Effector memory CD4-positive, alpha-beta T cell (primary cell): ENCODE measurements around the gene NAV2.
"Not testable (repeated sequence)": the region's sequence is repeated elsewhere in the genome, so short reads cannot be mapped to it uniquely, and the experiment has no call there.

ENCODE experiments used
- DNase-seq, 3 donors: peaks; one replicate each; pipeline ENCODE4 v3.0.0-alpha.2; 2020
- H3K27ac ChIP-seq: 2 replicates; pipeline ENCODE4 v1.7.0; 2013; ENCODE audit warnings: mild to moderate bottlenecking, low read length, moderate library complexity; ENCODE audit not compliant: insufficient read depth, poor library complexity, severe bottlenecking
- H3K27me3 ChIP-seq: replicated peaks from 2 replicates; pipeline ENCODE4 v1.7.0; 2013; ENCODE audit warnings: mild to moderate bottlenecking, low read length; ENCODE audit not compliant: insufficient read depth, control insufficient read depth, poor library complexity, severe bottlenecking
- H3K36me3 ChIP-seq: 2 replicates; pipeline ENCODE4 v1.7.0; 2013; ENCODE audit warnings: mild to moderate bottlenecking, low read length, moderate library complexity; ENCODE audit not compliant: control insufficient read depth, insufficient read depth
- H3K4me1 ChIP-seq: 2 replicates; pipeline ENCODE4 v1.7.0; 2013; ENCODE audit warnings: low read length, mild to moderate bottlenecking; ENCODE audit not compliant: control insufficient read depth, insufficient read depth, poor library complexity, severe bottlenecking
- H3K4me3 ChIP-seq: 2 replicates; pipeline ENCODE4 v1.7.0; 2013; ENCODE audit warnings: low read length, low read depth, mild to moderate bottlenecking; ENCODE audit not compliant: insufficient read depth, poor library complexity, severe bottlenecking
- H3K9me3 ChIP-seq: 2 replicates; pipeline ENCODE4 v1.7.0; 2013; ENCODE audit warnings: mild to moderate bottlenecking, low read length, moderate library complexity; ENCODE audit not compliant: control insufficient read depth

NAV2 gene

GRCh38 chr11:20066783-20067156 is 354.1 kb downstream of the NAV2 start:
- no peaks in the 10 kb centered on the region for H3K27me3 ChIP-seq
- H3K4me1 ChIP-seq: no peaks in the 10 kb centered on the region
- H3K9me3 ChIP-seq: no peaks in the 10 kb centered on the region
- H3K27ac ChIP-seq: no peak overlapping the region
- H3K4me3 ChIP-seq: no peak overlapping the region
- DNase-seq: no peak
- H3K36me3 ChIP-seq: no peaks in the 10 kb centered on the region

- Histone ChIP-seq H3K4me1 (no peaks in the 10 kb centered on the region), H3K36me3 (no peaks in the 10 kb centered on the region), H3K9me3 (no peaks in the 10 kb centered on the region), H3K27me3 (no peaks in the 10 kb centered on the region), H3K4me3 (no peak overlapping the region), H3K27ac (no peak overlapping the region)
- no peak for DNase-seq
Measured at GRCh38 chr11:20067665-20068064, 355.0 kb downstream of the NAV2 start.

- Histone ChIP-seq H3K27me3 (no peaks in the 10 kb centered on the region), H3K4me1 (no peaks in the 10 kb centered on the region), H3K36me3 (no peaks in the 10 kb centered on the region), H3K9me3 (no peaks in the 10 kb centered on the region), H3K27ac (no peak overlapping the region), H3K4me3 (no peak overlapping the region)
- no peak for DNase-seq
Measured at GRCh38 chr11:20068691-20069090, 356.1 kb downstream of the NAV2 start.

- H3K9me3 ChIP-seq: no peaks in the 10 kb centered on the region
- H3K36me3 ChIP-seq: no peaks in the 10 kb centered on the region
- no peaks in the 10 kb centered on the region for H3K4me1 ChIP-seq
- H3K27me3 ChIP-seq: no peaks in the 10 kb centered on the region
- no peak for DNase-seq
- H3K27ac ChIP-seq: no peak overlapping the region
- no peak overlapping the region for H3K4me3 ChIP-seq
Measured at GRCh38 chr11:20070459-20070858, 357.8 kb downstream of the NAV2 start.

- H3K9me3 ChIP-seq: no peaks in the 10 kb centered on the region
- no peaks in the 10 kb centered on the region for H3K27me3 ChIP-seq
- H3K36me3 ChIP-seq: no peaks in the 10 kb centered on the region
- H3K4me1 ChIP-seq: no peaks in the 10 kb centered on the region
- no peak overlapping the region for H3K27ac ChIP-seq
- H3K4me3 ChIP-seq: no peak overlapping the region
- DNase-seq: no peak
Measured at GRCh38 chr11:20075627-20076026, 363.0 kb downstream of the NAV2 start.

- H3K4me3 ChIP-seq: no peak overlapping the region
- DNase-seq: no peak
- no peaks in the 10 kb centered on the region for H3K36me3 ChIP-seq
- H3K27ac ChIP-seq: no peak overlapping the region
- no peaks in the 10 kb centered on the region for H3K27me3 ChIP-seq
- no peaks in the 10 kb centered on the region for H3K4me1 ChIP-seq
- H3K9me3 ChIP-seq: no peaks in the 10 kb centered on the region
Measured at GRCh38 chr11:20078846-20079245, 366.2 kb downstream of the NAV2 start.

- Histone ChIP-seq H3K4me1 (no peaks in the 10 kb centered on the region), H3K36me3 (no peaks in the 10 kb centered on the region), H3K27ac (no peak overlapping the region), H3K27me3 (no peaks in the 10 kb centered on the region), H3K4me3 (no peak overlapping the region), H3K9me3 (no peaks in the 10 kb centered on the region)
- DNase-seq: no peak
Measured at GRCh38 chr11:20080032-20080685, 367.5 kb downstream of the NAV2 start.

GRCh38 chr11:20081336-20081735 is 368.7 kb downstream of the NAV2 start:
- no peak for DNase-seq
- H3K27me3 ChIP-seq: no peaks in the 10 kb centered on the region
- no peaks in the 10 kb centered on the region for H3K36me3 ChIP-seq
- no peak overlapping the region for H3K4me3 ChIP-seq
- no peaks in the 10 kb centered on the region for H3K9me3 ChIP-seq
- H3K4me1 ChIP-seq: no peaks in the 10 kb centered on the region
- H3K27ac ChIP-seq: no peak overlapping the region

GRCh38 chr11:20083877-20084276 is 371.2 kb downstream of the NAV2 start:
- H3K36me3 ChIP-seq, H3K4me1 ChIP-seq, H3K4me3 ChIP-seq, H3K9me3 ChIP-seq, H3K27ac ChIP-seq, H3K27me3 ChIP-seq, DNase-seq: not testable (repeated sequence)

- H3K4me1 ChIP-seq: no peaks in the 10 kb centered on the region
- no peaks in the 10 kb centered on the region for H3K9me3 ChIP-seq
- no peak for DNase-seq
- H3K27me3 ChIP-seq: no peaks in the 10 kb centered on the region
- H3K27ac ChIP-seq: no peak overlapping the region
- H3K4me3 ChIP-seq: no peak overlapping the region
- H3K36me3 ChIP-seq: no peaks in the 10 kb centered on the region
Measured at GRCh38 chr11:20084921-20085814, 372.5 kb downstream of the NAV2 start.
